Endothelial cell of umbilical vein (primary cell): ENCODE results near the gene CPVL. TPM values are rescaled to one million over a fixed set of nuclear protein-coding genes. Genes with fewer than 3 reads are reported as not detected.

Experiments
- BruUV-seq: library from RNA; stranded (reverse); fragments of 400-500 nt; replicated peaks from 2 replicates; lab custom pipeline; 2021; lab: Mats Ljungman, UMichigan
- CTCF ChIA-PET: fragments of 300-600, 350-600 bp; sonication (Branson Sonifier 250); formaldehyde crosslinking; loops from one replicate; lab custom pipeline; 2021; ENCODE audit warnings: antibody characterized with exemption, inconsistent platforms; lab: Charles Lee
- POLR2A ChIA-PET: fragments of 300-600, 350-600 bp; sonication (Branson Sonifier 250); formaldehyde crosslinking; loops from one replicate; lab custom pipeline; 2021; ENCODE audit warnings: antibody characterized with exemption, inconsistent platforms; lab: Charles Lee
- DNase-seq: peaks from one replicate; pipeline ENCODE4 v3.0.0-alpha.2; 2011; ENCODE audit warnings: low read depth, low spot score
- FAIRE-seq: peaks from 2 replicates; lab custom pipeline; 2011; peaks lifted over from hg19 to GRCh38; lab: Jason Lieb, UNC
- H2AFZ ChIP-seq: 2 replicates; pipeline ENCODE4 v1.6.0; 2012; ENCODE audit warnings: low read depth, low read length, control low read depth, inconsistent platforms
- H3K27ac ChIP-seq: 2 replicates; pipeline ENCODE4 v1.5.1; 2011; ENCODE audit warnings: low read depth, mild to moderate bottlenecking, control low read depth, low read length, moderate library complexity; ENCODE audit not compliant: insufficient read depth
- H3K27me3 ChIP-seq, 2 experiments: 2 replicates each; pipeline versions ENCODE4 v1.6.0 to v1.6.1; 2011; ENCODE audit warnings: low read length in 2 of 2, mixed read lengths in 1 of 2; ENCODE audit not compliant: control insufficient read depth in 2 of 2, insufficient read depth in 2 of 2
- H3K36me3 ChIP-seq, 2 experiments: 2 replicates in 1 of 2; 3 replicates in 1 of 2; pipeline ENCODE4 v1.5.1; 2011; ENCODE audit warnings: low read length in 2 of 2, mild to moderate bottlenecking in 1 of 2, moderate library complexity in 1 of 2; ENCODE audit not compliant: control insufficient read depth in 2 of 2, insufficient read depth in 2 of 2; ENCODE audit errors: extremely low read depth in 1 of 2
- H3K4me1 ChIP-seq: 3 replicates; pipeline ENCODE4 v1.5.1; 2011; ENCODE audit warnings: mild to moderate bottlenecking, low read length; ENCODE audit not compliant: control insufficient read depth, insufficient read depth; ENCODE audit errors: extremely low read depth
- H3K4me2 ChIP-seq: 2 replicates; pipeline ENCODE4 v1.6.1; 2011; ENCODE audit warnings: low read length, control low read depth, mixed read lengths; ENCODE audit not compliant: insufficient read depth
- H3K4me3 ChIP-seq, 3 experiments: fragments of 200-600 bp in 1 of 3; sonication (generic), shearing (Covaris generic) in 1 of 3; replicated peaks in 1 of 3; 2 replicates each; pipeline ENCODE4 v1.5.1; 2011 to 2016; ENCODE audit warnings: control low read depth in 3 of 3, low read length in 3 of 3, mild to moderate bottlenecking in 2 of 3, inconsistent platforms in 1 of 3, low read depth in 1 of 3, moderate library complexity in 1 of 3; ENCODE audit not compliant: insufficient read depth in 1 of 3
- H3K79me2 ChIP-seq: 2 replicates; pipeline ENCODE4 v1.6.0; 2012; ENCODE audit warnings: low read length, inconsistent platforms; ENCODE audit not compliant: control insufficient read depth, insufficient read depth
- H3K9ac ChIP-seq: replicated peaks from 2 replicates; pipeline ENCODE3; 2011; ENCODE audit warnings: low read length, control low read depth; ENCODE audit not compliant: insufficient read depth; ENCODE audit errors: extremely low read depth
- H3K9me1 ChIP-seq: replicated peaks from 3 replicates; pipeline ENCODE4 v1.6.0; 2011; ENCODE audit warnings: mild to moderate bottlenecking, low read length; ENCODE audit not compliant: control insufficient read depth, insufficient read depth; ENCODE audit errors: extremely low read depth
- H3K9me3 ChIP-seq: replicated peaks from 2 replicates; pipeline ENCODE4 v1.5.1; 2012; ENCODE audit warnings: low read length, inconsistent platforms; ENCODE audit not compliant: control insufficient read depth, insufficient read depth
- H4K20me1 ChIP-seq: replicated peaks from 2 replicates; pipeline ENCODE3; 2011; ENCODE audit warnings: mild to moderate bottlenecking, low read length; ENCODE audit not compliant: control insufficient read depth, insufficient read depth; ENCODE audit errors: extremely low read depth
- CTCF ChIP-seq, 2 donors: IDR thresholded peaks; 1 replicate in 1 of 2; 2 replicates in 1 of 2; pipeline ENCODE4 v1.5.1; 2011; ENCODE audit warnings: low read length in 2 of 2, mild to moderate bottlenecking in 2 of 2, moderate library complexity in 2 of 2, control low read depth in 1 of 2, inconsistent platforms in 1 of 2, low read depth in 1 of 2; ENCODE audit not compliant: insufficient read depth in 1 of 2; ENCODE audit errors: extremely low read depth in 1 of 2
- EZH2 ChIP-seq: IDR thresholded peaks from 2 replicates; pipeline ENCODE4 v1.6.1; 2012; ENCODE audit warnings: borderline replicate concordance, low read depth, mild to moderate bottlenecking, moderate library complexity, low read length, inconsistent platforms; ENCODE audit not compliant: severe bottlenecking
- FOS ChIP-seq: IDR thresholded peaks from 2 replicates; pipeline ENCODE4 v1.6.1; 2011; ENCODE audit warnings: mild to moderate bottlenecking, low read length, moderate library complexity, borderline replicate concordance; ENCODE audit not compliant: insufficient read depth
- GATA2 ChIP-seq: IDR thresholded peaks from 2 replicates; pipeline ENCODE4 v1.7.0; 2011; ENCODE audit warnings: low read depth, mild to moderate bottlenecking, moderate library complexity, mixed read lengths, low read length; ENCODE audit not compliant: insufficient read length, insufficient read depth
- JUN ChIP-seq: IDR thresholded peaks from 2 replicates; pipeline ENCODE4 v1.6.1; 2011; ENCODE audit warnings: borderline replicate concordance, low read depth; ENCODE audit not compliant: insufficient read length, insufficient read depth
- MAX ChIP-seq: IDR thresholded peaks from 2 replicates; pipeline ENCODE4 v1.6.1; 2011; ENCODE audit not compliant: insufficient read depth, insufficient read length
- MYC ChIP-seq: IDR thresholded peaks from one replicate; pipeline ENCODE4 v1.6.1; 2011; ENCODE audit warnings: mild to moderate bottlenecking, low read depth, low read length
- POLR2A ChIP-seq: IDR thresholded peaks from 2 replicates; pipeline ENCODE4 v1.6.1; 2012; ENCODE audit warnings: low read depth, mild to moderate bottlenecking, control low read depth, low read length
- POLR2AphosphoS5 ChIP-seq: IDR thresholded peaks from 2 replicates; pipeline ENCODE4 v1.6.1; 2012; ENCODE audit warnings: low read depth, mild to moderate bottlenecking, control low read depth, low read length, moderate library complexity; ENCODE audit not compliant: insufficient read depth
- dilution Hi-C: fragments of 300-500 bp; cut with MboI; formaldehyde crosslinking; loops from one replicate; pipeline ENCODE4 v1.15.0; 2019; ENCODE audit warnings: low sequenced_read_pairs; ENCODE audit not compliant: extremely low pct_ligation_motif_present
- intact Hi-C: fragments of 100-400 bp; cut with micrococcal nuclease; formaldehyde crosslinking; loops from one replicate; pipeline ENCODE4 v1.10.0; 2022
- polyA plus RNA-seq, 4 experiments: library from polyadenylated mRNA; depleted of rRNA in 3 of 4; stranded (reverse) in 3 of 4; unstranded in 1 of 4; fragments of >200 nt; gene quantifications; 2 replicates each; pipeline versions ENCODE4 v1.2.1 to v1.2.3, GENCODE V29; 2011 to 2012; ENCODE audit warnings: missing spikeins in 1 of 4
- total RNA-seq: library from RNA; stranded (reverse); gene quantifications from 2 replicates; pipeline ENCODE4 v1.2.3, GENCODE V29; 2021

Gene CPVL
- total and polyA plus RNA-seq, 2 donors (not counting 3 experiments of a cell fraction or from before 2014, with no cell fraction given), result 0.14 TPM; not detected in 1

GRCh38 chr7:29162577-29162976 is 16.2 kb upstream of the CPVL start:
- intact Hi-C loops, result no loop called here
- Histone ChIP-seq H3K36me3 (no peaks in the 10 kb centered on the region), H3K27ac (no peak overlapping the region), H3K9me1 (no peaks in the 10 kb centered on the region), H4K20me1 (no peaks in the 10 kb centered on the region), H3K9me3 (no peaks in the 10 kb centered on the region), H3K27me3 (peaks cover 9 to 13% of the 10 kb centered on the region in 2 experiments), H2AFZ (no peak overlapping the region), H3K79me2 (no peaks in the 10 kb centered on the region), H3K4me1 (no peaks in the 10 kb centered on the region), H3K4me2 (no peak overlapping the region), H3K4me3 (no peak overlapping the region), H3K9ac (no peak overlapping the region)
- ChIA-PET POLR2A (no interaction called here), CTCF (no interaction called here)
- DNase-seq (no peak), FAIRE-seq (no peak)
- TF ChIP-seq EZH2 (no peak), POLR2AphosphoS5 (no peak), GATA2 (no peak), MYC (no peak)
- BruUV-seq, result no TSS peak
- dilution Hi-C loops, result no loop called here

GRCh38 chr7:29161231-29161630 is 14.9 kb upstream of the CPVL start:
- H3K36me3 ChIP-seq, result no peaks in the 10 kb centered on the region
- no peak overlapping the region for H3K4me2 ChIP-seq
- no peaks in the 10 kb centered on the region for H3K79me2 ChIP-seq
- H3K9me3 ChIP-seq, result no peaks in the 10 kb centered on the region
- ChIA-PET CTCF (no interaction called here), POLR2A (no interaction called here)
- H3K9me1 ChIP-seq, result no peaks in the 10 kb centered on the region
- dilution Hi-C loops, result no loop called here
- intact Hi-C loops, result no loop called here
- no peak overlapping the region for H3K4me3 ChIP-seq
- peaks cover 11 to 18% of the 10 kb centered on the region in 2 experiments for H3K27me3 ChIP-seq
- DNase-seq (no peak), FAIRE-seq (no peak)
- no peak overlapping the region for H2AFZ ChIP-seq
- no peak overlapping the region for H3K27ac ChIP-seq
- H3K9ac ChIP-seq, result no peak overlapping the region
- no peaks in the 10 kb centered on the region for H4K20me1 ChIP-seq
- H3K4me1 ChIP-seq, result no peaks in the 10 kb centered on the region
- TF ChIP-seq POLR2AphosphoS5, result no peak
- TF ChIP-seq EZH2, result no peak
- TF ChIP-seq CTCF (IDR thresholded peaks at IDR 0.05; ENCODE audit: extremely low read depth in 1 of 2, insufficient read depth in 1 of 2, low read depth in 1 of 2, low read length in 2 of 2), result no peak
- no peak for TF ChIP-seq GATA2
- TF ChIP-seq POLR2A, result no peak
- no peak for TF ChIP-seq FOS
- no peak for TF ChIP-seq MAX
- TF ChIP-seq JUN, result no peak
- no peak for TF ChIP-seq MYC
- BruUV-seq, result no TSS peak
